HepG2 (cell line): ENCODE data around the gene HSD17B8. TPM values are rescaled to one million over a fixed set of nuclear protein-coding genes. Genes with fewer than 3 reads are reported as not detected.

Experiments
- GATAD1 ChIP-seq: IDR thresholded peaks from 2 replicates; pipeline ENCODE4 v1.6.1; 2016; ENCODE audit warnings: missing genetic modification reagents, missing compliant biosample characterization
- HMG20B ChIP-seq: conservative IDR thresholded peaks from 2 replicates; pipeline ENCODE4 v1.6.1; 2016; ENCODE audit warnings: missing genetic modification reagents, missing compliant biosample characterization
- MXD4 ChIP-seq: IDR thresholded peaks from 2 replicates; pipeline ENCODE4 v1.6.1; 2016; ENCODE audit warnings: mild to moderate bottlenecking, missing biosample characterization, missing genetic modification reagents
- ZNF83 ChIP-seq: sonication (generic); formaldehyde crosslinking; IDR thresholded peaks from 2 replicates; pipeline ENCODE4 v1.4.0; 2020; ENCODE audit warnings: missing genetic modification reagents, mild to moderate bottlenecking, borderline replicate concordance
- ZSCAN31 ChIP-seq: sonication (generic); formaldehyde crosslinking; IDR thresholded peaks from 2 replicates; pipeline ENCODE4 v1.5.0; 2020; ENCODE audit warnings: low read depth, mild to moderate bottlenecking, missing genetic modification reagents
- ZZZ3 ChIP-seq: sonication (generic); formaldehyde crosslinking; IDR thresholded peaks from 2 replicates; pipeline ENCODE4 v1.4.0; 2020; ENCODE audit warnings: missing genetic modification reagents, mild to moderate bottlenecking, borderline replicate concordance
- polyA plus RNA-seq, 8 experiments: library from polyadenylated mRNA; depleted of rRNA in 3 of 8; stranded (reverse) in 7 of 8; unstranded in 1 of 8; fragments of >200 nt; fragmentation: Illumina TruSeq in 4 of 8; extraction: Trizol in 4 of 8; gene quantifications; 2 replicates each; pipeline versions ENCODE4 v1.2.1 to v1.2.3, GENCODE V29; 2011 to 2016; ENCODE audit warnings: low read depth in 4 of 8, missing spikeins in 1 of 8, mixed read lengths in 1 of 8; ENCODE audit not compliant: insufficient read depth in 1 of 8
- total RNA-seq, 5 experiments: library from RNA; depleted of rRNA; stranded (reverse); fragments of >200 nt; fragmentation: Illumina TruSeq; extraction: Trizol; gene quantifications; 2 replicates each; pipeline ENCODE4 v1.2.3, GENCODE V29; 2016; ENCODE audit warnings: low read depth in 1 of 5
- TF ChIP-seq, protein P1 (sequence below): sonication (generic); formaldehyde crosslinking; IDR thresholded peaks from 2 replicates; pipeline ENCODE4 v1.4.0; 2020; ENCODE audit warnings: mild to moderate bottlenecking, missing genetic modification reagents
- TF ChIP-seq, protein P2 (sequence below): IDR thresholded peaks from 2 replicates; pipeline ENCODE4 v1.6.1; 2016; ENCODE audit warnings: low read depth, missing genetic modification reagents, missing compliant biosample characterization
- TF ChIP-seq, protein P3 (sequence below): sonication (generic); formaldehyde crosslinking; IDR thresholded peaks from 2 replicates; pipeline ENCODE4 v1.9.0; 2021; ENCODE audit warnings: missing genetic modification reagents, mild to moderate bottlenecking, borderline replicate concordance

HSD17B8 gene
- total and polyA plus RNA-seq, 2 of the 13 experiments (the other 11 are each of a cell fraction or from before 2014, with no cell fraction given), result 12.6 to 20.1 TPM

DNA sequence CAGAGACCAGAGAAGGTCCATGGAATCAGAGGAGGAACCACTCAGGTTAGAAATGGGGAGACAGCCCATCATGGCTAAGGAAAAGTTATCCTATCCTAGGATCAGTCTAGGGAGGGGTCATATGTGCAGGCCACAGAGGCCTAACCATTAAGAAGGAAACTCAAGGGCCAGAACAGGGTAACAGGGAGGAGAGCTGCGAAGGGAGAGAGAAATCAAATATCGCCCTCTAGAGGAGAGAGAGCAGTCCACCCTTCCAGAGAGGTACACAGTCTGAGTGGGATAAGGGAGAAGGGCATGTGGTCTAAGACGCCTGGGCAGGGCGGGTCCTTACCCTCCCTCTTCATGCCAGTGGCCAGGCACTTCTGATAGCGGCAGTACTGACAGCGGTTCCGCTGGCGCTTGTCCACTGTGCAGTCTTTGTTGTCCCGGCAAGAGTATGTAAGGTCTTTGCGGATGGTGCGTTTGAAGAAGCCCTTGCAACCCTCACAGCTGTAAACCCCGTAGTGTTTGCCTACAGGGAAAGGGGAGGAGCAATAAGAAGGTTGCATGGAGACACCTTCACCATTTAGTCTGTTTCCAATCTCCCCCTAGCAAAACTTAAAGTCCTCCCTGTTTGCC, 6.9 kb upstream of the HSD17B8 start (continued):
- TF ChIP-seq, protein P1, sequence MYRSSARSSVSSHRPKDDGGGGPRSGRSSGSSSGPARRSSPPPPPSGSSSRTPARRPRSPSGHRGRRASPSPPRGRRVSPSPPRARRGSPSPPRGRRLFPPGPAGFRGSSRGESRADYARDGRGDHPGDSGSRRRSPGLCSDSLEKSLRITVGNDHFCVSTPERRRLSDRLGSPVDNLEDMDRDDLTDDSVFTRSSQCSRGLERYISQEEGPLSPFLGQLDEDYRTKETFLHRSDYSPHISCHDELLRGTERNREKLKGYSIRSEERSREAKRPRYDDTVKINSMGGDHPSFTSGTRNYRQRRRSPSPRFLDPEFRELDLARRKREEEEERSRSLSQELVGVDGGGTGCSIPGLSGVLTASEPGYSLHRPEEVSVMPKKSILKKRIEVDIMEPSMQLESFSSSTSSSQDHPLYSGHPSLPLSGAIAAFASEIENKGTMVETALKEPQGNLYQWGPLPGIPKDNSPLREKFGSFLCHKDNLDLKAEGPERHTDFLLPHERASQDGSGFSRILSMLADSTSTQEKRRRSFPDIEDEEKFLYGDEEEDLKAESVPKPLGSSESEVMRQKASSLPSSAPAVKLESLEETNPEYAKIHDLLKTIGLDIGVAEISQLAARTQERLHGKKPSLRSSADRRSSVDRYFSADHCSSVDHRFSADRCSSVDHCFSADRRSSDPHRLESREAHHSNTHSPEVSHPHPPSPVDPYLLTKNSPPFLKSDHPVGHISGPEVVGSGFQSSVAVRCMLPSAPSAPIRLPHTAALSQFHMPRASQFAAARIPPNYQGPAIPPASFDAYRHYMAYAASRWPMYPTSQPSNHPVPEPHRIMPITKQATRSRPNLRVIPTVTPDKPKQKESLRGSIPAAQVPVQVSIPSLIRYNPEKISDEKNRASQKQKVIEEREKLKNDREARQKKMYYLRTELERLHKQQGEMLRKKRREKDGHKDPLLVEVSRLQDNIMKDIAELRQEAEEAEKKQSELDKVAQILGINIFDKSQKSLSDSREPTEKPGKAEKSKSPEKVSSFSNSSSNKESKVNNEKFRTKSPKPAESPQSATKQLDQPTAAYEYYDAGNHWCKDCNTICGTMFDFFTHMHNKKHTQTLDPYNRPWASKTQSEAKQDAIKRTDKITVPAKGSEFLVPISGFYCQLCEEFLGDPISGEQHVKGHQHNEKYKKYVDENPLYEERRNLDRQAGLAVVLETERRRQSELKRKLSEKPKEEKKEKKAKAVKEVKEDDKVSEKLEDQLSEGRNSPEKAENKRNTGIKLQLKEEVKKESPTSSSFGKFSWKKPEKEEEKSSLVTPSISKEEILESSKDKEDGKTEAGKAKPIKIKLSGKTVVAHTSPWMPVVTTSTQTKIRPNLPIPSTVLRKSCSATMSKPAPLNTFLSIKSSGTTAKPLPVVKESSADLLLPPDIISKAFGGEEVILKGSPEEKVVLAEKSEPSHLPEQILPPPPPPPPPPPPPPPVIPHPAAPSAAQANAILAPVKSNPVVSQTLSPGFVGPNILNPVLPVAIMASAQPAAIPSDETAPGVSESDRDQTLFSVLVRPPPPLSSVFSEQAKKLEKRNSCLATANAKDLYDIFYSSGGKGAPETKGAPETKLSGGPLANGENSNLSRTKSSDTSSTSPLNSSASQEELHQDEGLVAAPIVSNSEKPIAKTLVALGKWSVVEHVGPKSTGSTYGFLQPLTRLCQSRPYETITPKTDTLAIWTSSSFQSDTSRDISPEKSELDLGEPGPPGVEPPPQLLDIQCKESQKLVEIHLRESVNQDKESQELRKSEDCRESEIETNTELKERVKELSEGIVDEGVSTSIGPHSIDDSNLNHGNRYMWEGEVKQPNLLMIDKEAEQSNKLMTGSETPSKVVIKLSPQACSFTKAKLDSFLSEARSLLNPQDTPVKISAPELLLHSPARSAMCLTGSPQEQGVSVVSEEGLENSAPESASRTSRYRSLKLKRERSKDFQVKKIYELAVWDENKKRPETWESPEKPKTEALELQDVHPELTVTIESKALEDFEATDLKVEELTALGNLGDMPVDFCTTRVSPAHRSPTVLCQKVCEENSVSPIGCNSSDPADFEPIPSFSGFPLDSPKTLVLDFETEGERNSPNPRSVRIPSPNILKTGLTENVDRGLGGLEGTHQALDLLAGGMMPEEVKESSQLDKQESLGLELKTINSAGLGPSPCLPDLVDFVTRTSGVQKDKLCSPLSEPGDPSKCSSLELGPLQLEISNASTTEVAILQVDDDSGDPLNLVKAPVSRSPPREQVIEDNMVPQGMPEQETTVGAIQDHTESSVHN (CRISPR knock-in tag), result peak; percentile 32; the same call in 1 of the 2 replicates
- 0 out of 2 replicates have a peak, but pooled peaks have one; percentile 35 for TF ChIP-seq ZZZ3
- 0 out of 2 replicates have a peak, but pooled peaks have one; percentile 78 for TF ChIP-seq ZNF83 (CRISPR knock-in tag)
- TF ChIP-seq ZSCAN31 (CRISPR knock-in tag), result 0 out of 2 replicates have a peak, but pooled peaks have one; percentile 18
- TF ChIP-seq MXD4 (CRISPR knock-in tag), result 0 out of 2 replicates have a peak, but pooled peaks have one; percentile 25
- TF ChIP-seq, protein P2, sequence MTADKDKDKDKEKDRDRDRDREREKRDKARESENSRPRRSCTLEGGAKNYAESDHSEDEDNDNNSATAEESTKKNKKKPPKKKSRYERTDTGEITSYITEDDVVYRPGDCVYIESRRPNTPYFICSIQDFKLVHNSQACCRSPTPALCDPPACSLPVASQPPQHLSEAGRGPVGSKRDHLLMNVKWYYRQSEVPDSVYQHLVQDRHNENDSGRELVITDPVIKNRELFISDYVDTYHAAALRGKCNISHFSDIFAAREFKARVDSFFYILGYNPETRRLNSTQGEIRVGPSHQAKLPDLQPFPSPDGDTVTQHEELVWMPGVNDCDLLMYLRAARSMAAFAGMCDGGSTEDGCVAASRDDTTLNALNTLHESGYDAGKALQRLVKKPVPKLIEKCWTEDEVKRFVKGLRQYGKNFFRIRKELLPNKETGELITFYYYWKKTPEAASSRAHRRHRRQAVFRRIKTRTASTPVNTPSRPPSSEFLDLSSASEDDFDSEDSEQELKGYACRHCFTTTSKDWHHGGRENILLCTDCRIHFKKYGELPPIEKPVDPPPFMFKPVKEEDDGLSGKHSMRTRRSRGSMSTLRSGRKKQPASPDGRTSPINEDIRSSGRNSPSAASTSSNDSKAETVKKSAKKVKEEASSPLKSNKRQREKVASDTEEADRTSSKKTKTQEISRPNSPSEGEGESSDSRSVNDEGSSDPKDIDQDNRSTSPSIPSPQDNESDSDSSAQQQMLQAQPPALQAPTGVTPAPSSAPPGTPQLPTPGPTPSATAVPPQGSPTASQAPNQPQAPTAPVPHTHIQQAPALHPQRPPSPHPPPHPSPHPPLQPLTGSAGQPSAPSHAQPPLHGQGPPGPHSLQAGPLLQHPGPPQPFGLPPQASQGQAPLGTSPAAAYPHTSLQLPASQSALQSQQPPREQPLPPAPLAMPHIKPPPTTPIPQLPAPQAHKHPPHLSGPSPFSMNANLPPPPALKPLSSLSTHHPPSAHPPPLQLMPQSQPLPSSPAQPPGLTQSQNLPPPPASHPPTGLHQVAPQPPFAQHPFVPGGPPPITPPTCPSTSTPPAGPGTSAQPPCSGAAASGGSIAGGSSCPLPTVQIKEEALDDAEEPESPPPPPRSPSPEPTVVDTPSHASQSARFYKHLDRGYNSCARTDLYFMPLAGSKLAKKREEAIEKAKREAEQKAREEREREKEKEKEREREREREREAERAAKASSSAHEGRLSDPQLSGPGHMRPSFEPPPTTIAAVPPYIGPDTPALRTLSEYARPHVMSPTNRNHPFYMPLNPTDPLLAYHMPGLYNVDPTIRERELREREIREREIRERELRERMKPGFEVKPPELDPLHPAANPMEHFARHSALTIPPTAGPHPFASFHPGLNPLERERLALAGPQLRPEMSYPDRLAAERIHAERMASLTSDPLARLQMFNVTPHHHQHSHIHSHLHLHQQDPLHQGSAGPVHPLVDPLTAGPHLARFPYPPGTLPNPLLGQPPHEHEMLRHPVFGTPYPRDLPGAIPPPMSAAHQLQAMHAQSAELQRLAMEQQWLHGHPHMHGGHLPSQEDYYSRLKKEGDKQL, result no peak
- TF ChIP-seq, protein P3, sequence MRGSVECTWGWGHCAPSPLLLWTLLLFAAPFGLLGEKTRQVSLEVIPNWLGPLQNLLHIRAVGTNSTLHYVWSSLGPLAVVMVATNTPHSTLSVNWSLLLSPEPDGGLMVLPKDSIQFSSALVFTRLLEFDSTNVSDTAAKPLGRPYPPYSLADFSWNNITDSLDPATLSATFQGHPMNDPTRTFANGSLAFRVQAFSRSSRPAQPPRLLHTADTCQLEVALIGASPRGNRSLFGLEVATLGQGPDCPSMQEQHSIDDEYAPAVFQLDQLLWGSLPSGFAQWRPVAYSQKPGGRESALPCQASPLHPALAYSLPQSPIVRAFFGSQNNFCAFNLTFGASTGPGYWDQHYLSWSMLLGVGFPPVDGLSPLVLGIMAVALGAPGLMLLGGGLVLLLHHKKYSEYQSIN (CRISPR knock-in tag), result no peak
- peak; percentile 59; the same call in 1 of the 2 replicates for TF ChIP-seq GATAD1
- 0 out of 2 replicates have a peak, but pooled peaks have one; percentile 11 for TF ChIP-seq HMG20B (CRISPR knock-in tag)
